H9 (cell line): Measurements from ENCODE around the gene UBE3C. TPM values are rescaled to one million over a fixed set of nuclear protein-coding genes. Genes with fewer than 3 reads are reported as not detected.

ENCODE experiments used
- DNase-seq: peaks from one replicate; pipeline ENCODE4 v3.0.0-alpha.2; 2017
- H2AFZ ChIP-seq: one replicate; pipeline ENCODE4 v1.6.1; 2013; ENCODE audit warnings: mild to moderate bottlenecking, low read length, control low read depth, moderate library complexity
- H2AK5ac ChIP-seq: 2 replicates; pipeline ENCODE4 v1.6.1; 2013; ENCODE audit warnings: low read length, control low read depth, mixed read lengths; ENCODE audit not compliant: insufficient read length
- H2BK120ac ChIP-seq: one replicate; pipeline ENCODE4 v1.6.1; 2013; ENCODE audit warnings: low read depth, mild to moderate bottlenecking, low read length, control low read depth, inconsistent platforms; ENCODE audit not compliant: poor library complexity, severe bottlenecking
- H2BK12ac ChIP-seq: 2 replicates; pipeline ENCODE4 v1.6.1; 2013; ENCODE audit warnings: low read length, control low read depth, mixed read lengths, low read depth; ENCODE audit not compliant: insufficient read length
- H2BK15ac ChIP-seq: 2 replicates; pipeline ENCODE4 v1.6.1; 2013; ENCODE audit warnings: low read depth, low read length, control low read depth
- H2BK20ac ChIP-seq: one replicate; pipeline ENCODE4 v1.6.1; 2013; ENCODE audit warnings: low read depth, mild to moderate bottlenecking, low read length, control low read depth, inconsistent platforms; ENCODE audit not compliant: poor library complexity, severe bottlenecking
- H2BK5ac ChIP-seq: 2 replicates; pipeline ENCODE4 v1.6.1; 2013; ENCODE audit warnings: low read length, control low read depth, mixed read lengths; ENCODE audit not compliant: insufficient read length
- H3K14ac ChIP-seq: 2 replicates; pipeline ENCODE4 v1.6.1; 2013; ENCODE audit warnings: low read length, control low read depth; ENCODE audit not compliant: insufficient read depth
- H3K18ac ChIP-seq: 2 replicates; pipeline ENCODE4 v1.6.1; 2013; ENCODE audit warnings: low read depth, mild to moderate bottlenecking, mixed read lengths, low read length, control low read depth; ENCODE audit not compliant: insufficient read length
- H3K23ac ChIP-seq: 2 replicates; pipeline ENCODE4 v1.6.1; 2013; ENCODE audit warnings: low read length, control low read depth, mixed read lengths, low read depth; ENCODE audit not compliant: insufficient read length
- H3K23me2 ChIP-seq: 2 replicates; pipeline ENCODE4 v1.6.1; 2013; ENCODE audit warnings: low read depth, mild to moderate bottlenecking, mixed read lengths, low read length, control low read depth; ENCODE audit not compliant: insufficient read length, poor library complexity, severe bottlenecking
- H3K27ac ChIP-seq: 2 replicates; pipeline ENCODE4 v1.5.1; 2013; ENCODE audit warnings: low read length, control low read depth, mixed read lengths, low read depth; ENCODE audit not compliant: insufficient read length
- H3K27me3 ChIP-seq: 2 replicates; pipeline ENCODE4 v1.6.1; 2013; ENCODE audit warnings: low read length, control low read depth, inconsistent platforms; ENCODE audit not compliant: insufficient read depth
- H3K4ac ChIP-seq: 2 replicates; pipeline ENCODE4 v1.6.1; 2013; ENCODE audit warnings: low read depth, mild to moderate bottlenecking, control low read depth, inconsistent platforms, low read length, moderate library complexity
- H3K4me1 ChIP-seq: 2 replicates; pipeline ENCODE4 v1.6.1; 2013; ENCODE audit warnings: low read length, control low read depth, inconsistent platforms; ENCODE audit not compliant: insufficient read depth
- H3K4me2 ChIP-seq: 2 replicates; pipeline ENCODE4 v1.6.1; 2013; ENCODE audit warnings: low read length, control low read depth, mixed read lengths; ENCODE audit not compliant: insufficient read length, insufficient read depth
- H3K56ac ChIP-seq: 2 replicates; pipeline ENCODE4 v1.6.1; 2013; ENCODE audit warnings: low read depth, mild to moderate bottlenecking, mixed read lengths, low read length, control low read depth; ENCODE audit not compliant: insufficient read length
- H3K79me1 ChIP-seq: 2 replicates; pipeline ENCODE4 v1.6.1; 2013; ENCODE audit warnings: low read depth, mild to moderate bottlenecking, moderate library complexity, low read length, control low read depth, inconsistent platforms; ENCODE audit not compliant: insufficient read depth, poor library complexity, severe bottlenecking
- H3K79me2 ChIP-seq: 2 replicates; pipeline ENCODE4 v1.6.1; 2013; ENCODE audit warnings: low read length, control low read depth, inconsistent platforms; ENCODE audit not compliant: insufficient read depth
- H3K9ac ChIP-seq: 2 replicates; pipeline ENCODE4 v1.6.1; 2013; ENCODE audit warnings: low read length, control low read depth, mixed read lengths; ENCODE audit not compliant: insufficient read length; ENCODE audit errors: extremely low read depth
- H3K9me3 ChIP-seq: one replicate; pipeline ENCODE4 v1.6.1; 2013; ENCODE audit warnings: low read depth, low read length, inconsistent platforms; ENCODE audit not compliant: control insufficient read depth
- H3T11ph ChIP-seq: one replicate; pipeline ENCODE4 v1.6.1; 2013; ENCODE audit warnings: mild to moderate bottlenecking, low read length, control low read depth, inconsistent platforms
- H4K20me1 ChIP-seq: one replicate; pipeline ENCODE4 v1.6.1; 2013; ENCODE audit not compliant: control insufficient read depth, insufficient read length, insufficient read depth
- H4K5ac ChIP-seq: 2 replicates; pipeline ENCODE4 v1.6.1; 2013; ENCODE audit warnings: low read depth, mild to moderate bottlenecking, mixed read lengths, low read length, control low read depth; ENCODE audit not compliant: insufficient read length
- H4K8ac ChIP-seq: replicated peaks from 2 replicates; pipeline ENCODE4 v1.6.1; 2013; ENCODE audit warnings: low read length, control low read depth, mixed read lengths, low read depth; ENCODE audit not compliant: insufficient read length
- H4K91ac ChIP-seq: 2 replicates; pipeline ENCODE4 v1.6.1; 2013; ENCODE audit warnings: low read depth, mild to moderate bottlenecking, moderate library complexity, mixed read lengths, low read length, control low read depth; ENCODE audit not compliant: insufficient read length
- H3K27ac Mint-ChIP-seq, 3 experiments: 2 replicates in 2 of 3; 3 replicates in 1 of 3; pipeline ENCODE4 v1.8.0; 2020 to 2021; ENCODE audit warnings: mixed read lengths in 3 of 3, mild to moderate bottlenecking in 1 of 3, moderate library complexity in 1 of 3
- H3K27me3 Mint-ChIP-seq: 2 replicates; pipeline ENCODE4 v1.8.0; 2021; ENCODE audit warnings: low read depth, mild to moderate bottlenecking, moderate library complexity, mixed read lengths
- H3K36me3 Mint-ChIP-seq, 3 experiments: 2 replicates in 2 of 3; 3 replicates in 1 of 3; pipeline ENCODE4 v1.8.0; 2020 to 2021; ENCODE audit warnings: low read depth in 3 of 3, mixed read lengths in 3 of 3; ENCODE audit not compliant: insufficient read depth in 1 of 3
- H3K4me1 Mint-ChIP-seq, 2 experiments: 2 replicates each; pipeline ENCODE4 v1.8.0; 2020; ENCODE audit warnings: mixed read lengths in 2 of 2
- H3K4me3 Mint-ChIP-seq, 2 experiments: 2 replicates in 1 of 2; 3 replicates in 1 of 2; pipeline ENCODE4 v1.8.0; 2020 to 2021; ENCODE audit warnings: mild to moderate bottlenecking in 2 of 2, mixed read lengths in 2 of 2, moderate library complexity in 1 of 2
- H3K9me3 Mint-ChIP-seq, 2 experiments: 2 replicates in 1 of 2; 3 replicates in 1 of 2; pipeline ENCODE4 v1.8.0; 2020; ENCODE audit warnings: mild to moderate bottlenecking in 2 of 2, mixed read lengths in 2 of 2, moderate library complexity in 1 of 2
- CTCF ChIP-seq: fragments of 200-600 bp; sonication (generic); conservative IDR thresholded peaks from 3 replicates; pipeline ENCODE4 v1.8.0; 2021; ENCODE audit warnings: antibody characterized with exemption, mild to moderate bottlenecking
- WGBS: extraction: QIAGEN DNeasy Blood & Tissue Kit; methylation state at CpG from one replicate; pipeline ENCODE4 v1.1.7; 2013; ENCODE audit warnings: missing lambda C conversion rate, low lambda C conversion rate, mixed read lengths; ENCODE audit not compliant: insufficient read length; ENCODE audit errors: extremely low coverage; 5-methylcytosine and 5-hydroxymethylcytosine counted together
- total RNA-seq: library from RNA; stranded (reverse); gene quantifications from 2 replicates; pipeline ENCODE4 v1.2.1, GENCODE V29; 2021

Gene UBE3C
- total RNA-seq, 1 experiment from 2014 or later, result 63.3 TPM

- Histone ChIP-seq H3K23me2 (no peaks in the 10 kb centered on the region), H3T11ph (no peak overlapping the region), H3K79me2 (no peaks in the 10 kb centered on the region), H2AFZ (no peak overlapping the region), H3K9ac (no peak overlapping the region), H2BK120ac (no peak overlapping the region), H3K4me1 (no peaks in the 10 kb centered on the region), H3K4ac (no peak overlapping the region), H3K18ac (no peak overlapping the region), H4K8ac (no peak overlapping the region), H3K9me3 (no peaks in the 10 kb centered on the region), H3K23ac (no peak overlapping the region), H2AK5ac (no peak overlapping the region), H4K20me1 (no peaks in the 10 kb centered on the region), H2BK12ac (no peak overlapping the region), H3K14ac (no peak overlapping the region), H2BK15ac (no peak overlapping the region), H2BK20ac (no peak overlapping the region), H3K27ac (no peak overlapping the region), H4K91ac (no peak overlapping the region), H3K79me1 (no peaks in the 10 kb centered on the region), H3K56ac (no peak overlapping the region), H3K4me2 (no peak overlapping the region), H4K5ac (no peak overlapping the region), H3K27me3 (0 out of 2 replicates have a peak, but pooled peaks cover 3% of the 10 kb centered on the region), H2BK5ac (no peak overlapping the region)
- Mint-ChIP-seq H3K27me3 (no peaks in the 10 kb centered on the region), H3K4me3 (no peak overlapping the region), H3K9me3 (no peaks in the 10 kb centered on the region), H3K27ac (peak overlapping the region in 1 of 3 experiments; percentile 5; a peak in 1 of 7 replicates), H3K4me1 (peaks cover 0 to 9% of the 10 kb centered on the region in 2 experiments; a peak in 1 of 4 replicates), H3K36me3 (peaks cover 18 to 31% (median 19%) of the 10 kb centered on the region in 3 experiments; a peak in 6 of 7 replicates)
- DNase-seq, result no peak
- no CpG with 5 or more reads among the region's 5 CpGs for WGBS
- TF ChIP-seq CTCF, result no peak
Observed at GRCh38 chr7:157241631-157242030, 102.9 kb downstream of the UBE3C start.
